OCI-M2 (cell line): ENCODE results near the gene KIR3DL2.
"Not testable (repeated sequence)": the region's sequence is repeated elsewhere in the genome, so short reads cannot be mapped to it uniquely, and the experiment has no call there.

Experiments used
- DNase-seq: peaks from one replicate; lab custom pipeline; 2025; ENCODE audit not compliant: unreplicated experiment; lab: John Stamatoyannopoulos, UW

KIR3DL2 gene

DNA sequence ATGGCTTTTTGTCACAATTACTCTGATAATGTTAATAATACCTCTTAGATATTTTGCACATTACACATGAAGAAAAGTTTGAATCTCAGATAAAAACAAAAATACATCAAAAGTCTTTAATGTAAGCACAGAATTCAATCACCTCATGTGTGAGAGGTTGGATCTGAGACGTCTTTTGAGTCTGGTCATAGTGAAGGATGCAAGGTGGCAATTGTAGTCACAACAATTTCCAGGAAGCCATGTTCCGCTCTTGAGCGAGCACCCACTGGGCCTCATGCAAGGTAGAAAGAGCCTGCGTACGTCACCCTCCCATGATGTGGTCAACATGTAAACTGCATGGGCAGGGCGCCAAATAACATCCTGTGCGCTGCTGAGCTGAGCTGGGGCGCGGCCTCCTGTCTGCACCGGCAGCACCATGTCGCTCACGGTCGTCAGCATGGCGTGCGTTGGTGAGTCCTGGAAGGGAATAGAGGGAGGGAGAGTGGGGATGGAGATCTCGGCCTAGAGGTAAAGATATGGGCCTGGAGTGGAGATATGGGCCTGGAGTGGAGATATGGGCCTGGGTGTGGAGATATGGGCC is at the start of gene KIR3DL2:
Gene KIR3DL2, plus strand, starts transcription at position 383 of the 580 bp plus-strand sequence. Its CDS starts 33 bp downstream, at position 416.
- DNase-seq = not testable (repeated sequence)

DNA sequence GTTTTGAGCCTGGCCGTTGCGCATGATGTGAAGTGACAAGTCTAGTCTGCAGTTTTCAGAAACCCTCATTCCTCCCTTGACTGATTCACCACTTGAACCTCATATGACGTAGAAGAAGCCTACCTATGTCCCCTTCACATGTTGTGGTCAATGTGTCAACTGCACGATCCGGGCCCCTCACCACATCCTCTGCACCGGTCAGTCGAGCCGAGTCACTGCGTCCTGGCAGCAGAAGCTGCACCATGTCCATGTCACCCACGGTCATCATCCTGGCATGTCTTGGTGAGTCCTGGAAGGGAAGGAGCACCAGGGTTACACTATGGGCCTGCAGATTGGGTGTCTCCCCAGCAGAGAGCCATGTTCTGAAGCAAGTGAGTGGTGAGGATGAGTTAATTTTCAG is 46.8 kb upstream of the KIR3DL2 start, which contains the start of gene KIR2DL4:
Gene KIR2DL4, plus strand, starts transcription at position 201 of the 400 bp plus-strand sequence. Its CDS starts 42 bp downstream, at position 243.
- no peak for DNase-seq

DNA sequence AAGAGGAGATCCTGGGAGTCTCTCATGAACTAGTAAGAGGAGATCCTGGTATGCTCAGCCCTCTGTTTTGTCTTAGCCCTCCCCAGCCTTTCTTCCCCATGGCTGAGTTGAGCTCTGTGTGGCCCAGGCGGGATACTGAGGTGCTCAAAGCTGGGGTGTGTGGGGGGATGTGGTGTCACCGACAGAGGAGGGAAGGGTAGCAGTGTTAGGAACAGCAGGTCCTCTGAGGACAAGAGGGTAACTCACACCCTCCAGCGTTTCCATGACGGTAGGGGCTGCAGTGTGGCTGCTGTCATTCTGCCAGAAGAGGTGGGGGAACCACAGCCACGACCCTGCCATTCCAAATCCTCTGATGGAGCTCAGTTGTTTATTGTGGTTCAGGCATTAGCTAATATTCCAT is 46.1 kb upstream of the KIR3DL2 start:
- DNase-seq = no peak

DNA sequence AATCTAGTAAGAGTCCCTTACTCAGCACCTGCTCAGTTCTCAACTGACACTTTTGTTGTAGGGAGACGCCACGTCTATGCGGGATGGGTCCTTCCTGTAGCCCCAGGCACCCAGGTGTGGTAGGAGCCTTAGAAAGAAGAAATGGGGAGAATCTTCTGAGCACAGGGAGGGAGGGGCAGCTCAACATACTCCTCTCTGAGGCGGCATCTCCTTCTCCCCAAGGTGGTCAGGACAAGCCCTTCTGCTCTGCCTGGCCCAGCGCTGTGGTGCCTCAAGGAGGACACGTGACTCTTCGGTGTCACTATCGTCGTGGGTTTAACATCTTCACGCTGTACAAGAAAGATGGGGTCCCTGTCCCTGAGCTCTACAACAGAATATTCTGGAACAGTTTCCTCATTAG is 45.7 kb upstream of the KIR3DL2 start:
- no peak for DNase-seq

DNA sequence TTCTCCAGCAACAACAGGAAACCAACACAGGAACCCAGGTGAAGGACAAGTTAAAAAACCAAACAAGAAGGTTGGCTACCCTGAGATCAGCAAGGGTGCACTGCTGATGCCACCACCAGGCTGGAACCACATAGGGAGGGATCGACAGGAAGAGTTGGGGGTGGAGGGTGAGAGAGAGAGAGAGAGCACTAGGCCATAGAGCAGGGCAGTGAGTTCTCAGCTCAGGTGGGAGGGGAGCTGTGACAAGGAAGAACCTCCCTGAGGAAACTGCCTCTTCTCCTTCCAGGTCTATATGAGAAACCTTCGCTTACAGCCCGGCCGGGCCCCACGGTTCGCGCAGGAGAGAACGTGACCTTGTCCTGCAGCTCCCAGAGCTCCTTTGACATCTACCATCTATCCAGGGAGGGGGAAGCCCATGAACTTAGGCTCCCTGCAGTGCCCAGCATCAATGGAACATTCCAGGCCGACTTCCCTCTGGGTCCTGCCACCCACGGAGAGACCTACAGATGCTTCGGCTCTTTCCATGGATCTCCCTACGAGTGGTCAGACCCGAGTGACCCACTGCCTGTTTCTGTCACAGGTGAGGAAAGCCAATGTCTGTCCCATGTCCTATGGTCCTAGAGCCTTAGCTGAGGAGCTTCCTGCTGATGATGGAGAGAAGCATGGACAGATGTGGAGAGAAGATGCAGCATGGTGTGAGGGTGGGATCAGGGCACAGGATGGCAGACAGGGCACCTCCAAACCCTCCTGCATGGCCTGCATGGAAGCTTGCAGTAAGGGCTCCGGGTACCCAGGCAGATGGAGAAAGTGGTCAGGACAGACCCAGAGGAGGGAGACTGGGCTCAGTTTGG is 44.4 kb upstream of the KIR3DL2 start:
- no peak for DNase-seq

DNA sequence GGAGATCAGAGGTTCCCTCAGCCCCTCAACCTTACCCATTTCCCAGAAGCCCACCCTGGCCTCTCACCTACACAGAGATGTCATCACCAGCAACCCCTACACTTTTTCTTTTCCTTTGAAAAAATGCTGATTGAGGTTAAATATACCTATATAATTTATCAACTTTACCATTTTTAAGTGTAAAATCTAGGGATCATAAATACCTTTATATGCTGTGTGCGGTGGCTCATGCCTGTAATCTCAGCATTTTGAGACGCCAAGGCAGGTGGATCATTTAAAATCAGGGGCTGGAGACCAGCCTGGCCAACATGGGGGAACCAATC is 43.8 kb upstream of the KIR3DL2 start:
- DNase-seq = no peak

- not testable (repeated sequence) for DNase-seq
These were observed 35.7 kb upstream of the KIR3DL2 start for GRCh38 chr19:54814571-54814970.

- not testable (repeated sequence) for DNase-seq
These were observed 34.0 kb upstream of the KIR3DL2 start, which contains the start of gene KIR3DL1 for GRCh38 chr19:54816251-54816650. Gene KIR3DL1, plus strand, starts transcription at chr19:54816468.

- no peak for DNase-seq
These were observed 32.3 kb upstream of the KIR3DL2 start for GRCh38 chr19:54817670-54818536.

- not testable (repeated sequence) for DNase-seq
These were observed 25.8 kb upstream of the KIR3DL2 start for GRCh38 chr19:54824416-54824815.

DNA sequence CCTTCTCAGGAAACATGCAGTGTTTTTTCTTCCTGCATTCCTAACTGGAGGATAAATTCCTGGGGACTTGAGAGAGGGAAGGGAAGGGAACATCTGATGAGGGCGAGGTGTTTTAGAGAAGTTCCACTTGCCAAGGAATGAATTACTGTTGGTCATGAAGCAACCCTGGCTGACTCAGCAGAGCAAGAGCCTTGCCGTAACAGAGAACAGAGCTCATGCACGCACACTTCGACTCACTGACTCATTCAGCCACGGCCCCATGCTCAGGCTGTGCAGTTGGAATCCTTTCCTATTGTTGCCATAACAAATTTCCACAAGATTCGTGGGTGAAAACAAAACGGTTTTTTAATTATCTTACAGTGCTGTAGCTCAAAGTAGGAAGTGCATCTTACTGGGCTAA is 24.9 kb upstream of the KIR3DL2 start:
- not testable (repeated sequence) for DNase-seq

DNA sequence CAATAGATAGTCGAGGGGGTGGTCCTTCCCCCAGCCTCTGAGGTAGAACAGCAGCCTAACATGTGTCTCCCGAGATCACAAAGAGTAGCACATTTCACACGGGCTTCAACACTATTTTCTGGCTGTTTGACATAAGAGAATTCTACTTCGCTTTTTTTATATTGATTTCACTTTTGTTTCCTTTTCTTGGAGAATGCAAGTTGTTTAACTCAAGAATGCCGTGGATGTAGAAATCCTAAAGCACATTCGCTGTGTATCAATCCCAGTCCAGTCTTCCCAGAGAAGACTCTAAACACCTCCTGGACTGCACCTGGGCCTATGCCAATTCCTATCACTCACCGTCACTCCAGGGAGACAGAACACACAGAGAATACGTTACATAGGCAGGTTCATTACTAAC is 22.2 kb upstream of the KIR3DL2 start:
- DNase-seq = not testable (repeated sequence)

- not testable (repeated sequence) for DNase-seq
These were observed 17.7 kb upstream of the KIR3DL2 start, which contains the start of gene KIR2DS4 for GRCh38 chr19:54832496-54832895. Gene KIR2DS4, plus strand, starts transcription at chr19:54832676.

DNA sequence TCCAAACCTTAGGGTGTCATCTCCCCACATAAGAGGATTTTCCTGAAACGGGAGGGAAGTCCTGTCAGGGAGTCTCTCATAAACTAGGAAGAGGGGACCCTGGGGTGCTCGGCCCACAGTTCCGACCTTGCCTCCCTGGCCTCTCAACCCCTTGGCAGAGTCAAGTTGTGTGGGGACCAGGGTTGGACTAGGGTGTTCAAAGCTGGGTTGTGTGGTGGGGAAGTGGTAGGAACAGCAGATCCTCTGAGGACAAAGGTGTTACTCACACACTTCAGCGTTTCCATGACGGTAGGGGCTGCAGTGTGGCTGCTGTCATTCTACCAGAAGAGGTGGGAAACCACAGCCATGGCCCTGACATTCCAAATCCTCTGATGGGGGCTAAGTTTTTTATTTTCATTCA is 15.1 kb upstream of the KIR3DL2 start:
- not testable (repeated sequence) for DNase-seq

GRCh38 chr19:54837522-54837921 is 12.7 kb upstream of the KIR3DL2 start:
- DNase-seq = not testable (repeated sequence)

GRCh38 chr19:54843171-54843570 is 7.1 kb upstream of the KIR3DL2 start:
- DNase-seq = not testable (repeated sequence)

DNA sequence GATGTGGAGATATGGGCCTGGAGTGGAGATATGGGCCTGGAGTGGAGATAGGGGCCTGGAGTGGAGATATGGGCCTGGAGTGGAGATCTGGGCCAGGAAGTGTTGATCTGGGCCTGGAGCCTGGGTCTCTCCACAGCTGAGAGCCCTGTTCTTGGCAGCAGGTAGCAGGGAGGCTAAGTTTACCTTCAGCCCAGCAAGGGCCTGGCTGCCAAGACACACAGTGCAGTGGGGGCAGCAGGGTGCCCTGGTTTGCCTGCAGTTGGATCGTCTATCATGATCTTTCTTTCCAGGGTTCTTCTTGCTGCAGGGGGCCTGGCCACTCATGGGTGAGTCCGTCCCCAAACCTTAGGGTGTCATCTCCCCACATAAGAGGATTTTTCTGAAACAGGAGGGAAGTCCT is 687 bp downstream of the KIR3DL2 start:
- no peak for DNase-seq

DNA sequence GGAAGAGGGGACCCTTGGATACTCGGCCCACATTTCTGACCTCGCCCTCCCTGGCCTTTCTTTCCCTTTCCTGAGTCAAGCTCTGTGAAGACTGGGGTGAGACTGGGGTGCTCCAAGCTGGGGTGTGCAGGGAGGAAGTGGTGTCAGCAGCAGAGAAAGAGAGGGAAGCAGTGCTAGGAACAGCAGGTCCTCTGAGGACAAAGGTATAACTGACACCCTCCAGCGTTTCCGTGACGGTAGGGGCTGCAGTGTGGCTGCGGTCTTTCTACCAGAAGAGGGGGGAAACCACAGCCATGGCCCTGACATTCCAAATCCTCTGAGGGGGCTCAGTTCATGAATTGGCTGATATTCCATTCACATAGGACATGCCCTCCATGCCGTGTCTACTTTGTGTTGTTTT is 1.1 kb downstream of the KIR3DL2 start:
- no peak for DNase-seq

GRCh38 chr19:54855241-54855640 is 5.0 kb downstream of the KIR3DL2 start:
- not testable (repeated sequence) for DNase-seq

GRCh38 chr19:54858476-54858875 is 8.2 kb downstream of the KIR3DL2 start:
- not testable (repeated sequence) for DNase-seq

- DNase-seq = not testable (repeated sequence)
These were observed 9.2 kb downstream of the KIR3DL2 start for GRCh38 chr19:54859421-54859820.
